ENCODE data around the gene TBX1. TPM values are rescaled to one million over a fixed set of nuclear protein-coding genes. Genes with fewer than 3 reads are reported as not detected.

Gene TBX1
- polyA plus RNA-seq, 3 donors: not detected

GRCh38 chr22:19734837-19735382 lies 25.7 kb upstream of the TBX1 start:
- no peaks in the 10 kb centered on the region for H3K36me3 ChIP-seq (replicated peaks in 1 of 2; ENCODE audit: control insufficient read depth in 1 of 2, insufficient read depth in 2 of 2, low read length in 2 of 2)
- 89% methylated on average over 4 of the region's 5 CpGs for WGBS (ENCODE audit: insufficient coverage)
- H3K4me3 ChIP-seq (replicated peaks in 1 of 3; ENCODE audit: low read depth in 2 of 3, low read length in 3 of 3): no peak overlapping the region
- peak overlapping the region in 1 of 7 donors; percentile 38 for H3K27ac Mint-ChIP-seq
- intact Hi-C loops (cut with micrococcal nuclease): loop anchor here in 1 of 2 donors (5.0 kb wide), 1 partner anchor 277 kb away; no protein-coding TSS in a partner anchor
- no peak for TF ChIP-seq CTCF (IDR thresholded peaks at IDR 0.05)
- H3K36me3 Mint-ChIP-seq: no peaks in the 10 kb centered on the region
- no peak overlapping the region for H3K27ac ChIP-seq (ENCODE audit: low read depth in 1 of 2, low read length in 2 of 2)
- H3K4me2 ChIP-seq (replicated peaks; ENCODE audit: extremely low read depth, low read length, poor library complexity, severe bottlenecking): no peak overlapping the region
- no peak overlapping the region for H2AFZ ChIP-seq (ENCODE audit: insufficient read depth, low read depth, low read length, poor library complexity, severe bottlenecking)
- no peaks in the 10 kb centered on the region for H3K9me3 Mint-ChIP-seq
- H3K27me3 ChIP-seq (ENCODE audit: control insufficient read depth in 2 of 2, insufficient read depth in 2 of 2, low read length in 2 of 2): peaks cover 0 to 10% of the 10 kb centered on the region in 2 donors
- peaks cover 7 to 8% of the 10 kb centered on the region in 2 donors for H3K4me1 ChIP-seq (ENCODE audit: control insufficient read depth in 1 of 2, insufficient read depth in 2 of 2, low read length in 2 of 2)
- no peak for DNase-seq
- no peaks in the 10 kb centered on the region for H3K79me2 ChIP-seq (ENCODE audit: insufficient read depth, low read length)
- no peaks in the 10 kb centered on the region for H3K9me3 ChIP-seq (replicated peaks in 1 of 2; ENCODE audit: control insufficient read depth in 1 of 2, insufficient read depth in 1 of 2, low read length in 2 of 2)
- H3K27me3 Mint-ChIP-seq (ENCODE audit: low read depth in 3 of 3): peaks cover 8 to 36% (median 9%) of the 10 kb centered on the region in 3 donors
- H3K4me3 Mint-ChIP-seq: no peak overlapping the region
- no peaks in the 10 kb centered on the region for H4K20me1 ChIP-seq (ENCODE audit: insufficient read depth, low read length)
- H3K4me1 Mint-ChIP-seq: peaks cover 4% of the 10 kb centered on the region
- no peak overlapping the region for H3K9ac ChIP-seq (ENCODE audit: insufficient read depth, low read length, poor library complexity, severe bottlenecking)

- Mint-ChIP-seq H3K4me3 (no peak overlapping the region), H3K27me3 (ENCODE audit: low read depth in 3 of 3) (peaks cover 8 to 30% (median 8%) of the 10 kb centered on the region in 3 donors), H3K4me1 (peaks cover 2% of the 10 kb centered on the region), H3K36me3 (no peaks in the 10 kb centered on the region), H3K9me3 (peaks cover 0 to 1% (median 0%) of the 10 kb centered on the region in 7 donors), H3K27ac (no peak overlapping the region)
- TF ChIP-seq CTCF (IDR thresholded peaks at IDR 0.05): no peak
- no peak for DNase-seq
- intact Hi-C loops (cut with micrococcal nuclease): no loop called here
- peaks cover 3% of the 10 kb centered on the region in 2 donors for H3K4me1 ChIP-seq (ENCODE audit: control insufficient read depth in 1 of 2, insufficient read depth in 2 of 2, low read length in 2 of 2)
- no peaks in the 10 kb centered on the region for H3K79me2 ChIP-seq (ENCODE audit: insufficient read depth, low read length)
- no peak overlapping the region for H3K9ac ChIP-seq (ENCODE audit: insufficient read depth, low read length, poor library complexity, severe bottlenecking)
- 82% methylated on average over 19 of the region's 21 CpGs for WGBS (ENCODE audit: insufficient coverage)
- H3K4me3 ChIP-seq (replicated peaks in 1 of 3; ENCODE audit: low read depth in 2 of 3, low read length in 3 of 3): no peak overlapping the region
- no peaks in the 10 kb centered on the region for H4K20me1 ChIP-seq (ENCODE audit: insufficient read depth, low read length)
- H3K27me3 ChIP-seq (ENCODE audit: control insufficient read depth in 2 of 2, insufficient read depth in 2 of 2, low read length in 2 of 2): peaks cover 0 to 8% of the 10 kb centered on the region in 2 donors
- no peak overlapping the region for H3K4me2 ChIP-seq (replicated peaks; ENCODE audit: extremely low read depth, low read length, poor library complexity, severe bottlenecking)
- H2AFZ ChIP-seq (ENCODE audit: insufficient read depth, low read depth, low read length, poor library complexity, severe bottlenecking): no peak overlapping the region
- no peaks in the 10 kb centered on the region for H3K9me3 ChIP-seq (replicated peaks in 1 of 2; ENCODE audit: control insufficient read depth in 1 of 2, insufficient read depth in 1 of 2, low read length in 2 of 2)
- no peaks in the 10 kb centered on the region for H3K36me3 ChIP-seq (replicated peaks in 1 of 2; ENCODE audit: control insufficient read depth in 1 of 2, insufficient read depth in 2 of 2, low read length in 2 of 2)
- H3K27ac ChIP-seq (ENCODE audit: low read depth in 1 of 2, low read length in 2 of 2): no peak overlapping the region
These were observed 24.7 kb upstream of the TBX1 start for GRCh38 chr22:19735665-19736510.

Measured in CD14-positive monocyte (primary cell).